Heart left ventricle (tissue), 13 donors: ENCODE data around the gene GARS1.

Source experiments
- POLR2A ChIP-seq, 2 donors: fragments of 450-650 bp; IDR thresholded peaks; one replicate each; pipeline ENCODE4 v1.6.1; 2017; ENCODE audit warnings: antibody characterized with exemption in 2 of 2, mild to moderate bottlenecking in 2 of 2, moderate library complexity in 2 of 2
- TF ChIP-seq, protein P1 (sequence below), 12 donors: fragments of 200-600 bp; sonication (generic) in 4 of 12; IDR thresholded peaks; one replicate each; pipeline versions ENCODE4 v1.5.0 to v1.8.0; 2018 to 2022; ENCODE audit warnings: antibody characterized with exemption in 12 of 12, mild to moderate bottlenecking in 5 of 12
- donor health status: ischemic (EF 13 %, LVEDD 7.1; RV severe dilation, severe dysfunction).
- donor health status: DM: no; HTN: yes; CAD: no.
- donor health status: DM: no; HTN: no; CAD: no.
- donor health status: ischemic (EF 25% LVEDD 6.9; RV normal size, moderate dysfunction).
- donor health status: ischemic (EF 25% LVEDD 5.7; RV mildly dilated, moderate dysfunction).
- donor health status: ischemic (EF 35%, LVEDD 5.7; RV mildly dilated, moderate dysfunction).
- donor health status: nonischemic (EF 11% LVEDD 7.7; RV severe dilation, severe dysfunction).
- donor health status: DM: yes; HTN: yes; CAD: no.
- donor health status: PGD.
- donor health status: ischemic (EF 29% LVEDD 5.4; RV normal size, mild dysfunction).
- donor health status: nonischemic (EF 23%, LVEDD 6.1; RV moderate dilation, normal function).

DNA sequence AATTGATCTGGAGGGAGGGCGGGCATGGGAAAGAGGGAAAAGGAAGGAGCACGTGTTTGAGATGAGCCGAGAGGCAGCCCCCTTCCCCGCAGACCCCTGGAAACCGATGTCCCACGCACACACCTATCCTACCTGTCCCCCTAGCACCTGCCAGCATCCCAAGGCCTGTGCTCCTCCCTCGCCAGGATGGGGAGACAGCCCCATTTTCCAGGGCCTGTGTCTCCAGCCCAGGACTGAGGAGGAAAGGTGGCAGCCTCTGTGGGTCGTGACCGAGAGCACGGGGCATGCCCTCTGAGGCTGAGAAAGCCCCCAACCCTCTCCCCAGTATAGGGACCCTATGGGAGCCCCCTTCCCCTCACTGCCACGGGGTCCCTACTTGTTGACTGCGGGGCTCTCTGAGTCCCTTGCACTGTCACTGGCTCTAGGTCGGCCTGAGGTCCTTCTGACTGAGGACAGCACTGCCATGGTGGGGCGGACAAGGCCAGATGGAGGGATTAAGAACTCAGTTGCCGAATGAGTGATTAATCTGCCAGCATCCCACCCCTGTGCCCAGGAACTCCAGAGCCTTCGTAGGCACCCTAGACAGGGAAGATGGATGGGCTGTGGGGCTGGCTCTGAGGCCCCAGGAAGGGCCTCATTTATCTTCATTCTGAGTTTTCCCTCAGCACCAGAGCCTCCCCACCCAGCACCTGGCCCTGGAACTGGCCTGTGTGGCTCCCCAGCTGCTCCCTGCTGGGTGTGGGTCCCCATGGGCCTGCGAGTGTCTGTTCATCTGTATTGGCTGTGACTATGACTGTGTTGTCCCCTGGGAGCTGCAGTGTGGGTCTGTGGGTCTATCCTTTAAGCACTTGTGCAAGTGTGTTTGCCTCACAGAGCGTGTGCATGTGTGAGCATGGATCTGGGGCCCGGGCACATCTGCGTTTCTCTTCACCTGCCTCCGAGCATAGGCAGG, 61.6 kb downstream of the GARS1 start:
- TF ChIP-seq, protein P1, sequence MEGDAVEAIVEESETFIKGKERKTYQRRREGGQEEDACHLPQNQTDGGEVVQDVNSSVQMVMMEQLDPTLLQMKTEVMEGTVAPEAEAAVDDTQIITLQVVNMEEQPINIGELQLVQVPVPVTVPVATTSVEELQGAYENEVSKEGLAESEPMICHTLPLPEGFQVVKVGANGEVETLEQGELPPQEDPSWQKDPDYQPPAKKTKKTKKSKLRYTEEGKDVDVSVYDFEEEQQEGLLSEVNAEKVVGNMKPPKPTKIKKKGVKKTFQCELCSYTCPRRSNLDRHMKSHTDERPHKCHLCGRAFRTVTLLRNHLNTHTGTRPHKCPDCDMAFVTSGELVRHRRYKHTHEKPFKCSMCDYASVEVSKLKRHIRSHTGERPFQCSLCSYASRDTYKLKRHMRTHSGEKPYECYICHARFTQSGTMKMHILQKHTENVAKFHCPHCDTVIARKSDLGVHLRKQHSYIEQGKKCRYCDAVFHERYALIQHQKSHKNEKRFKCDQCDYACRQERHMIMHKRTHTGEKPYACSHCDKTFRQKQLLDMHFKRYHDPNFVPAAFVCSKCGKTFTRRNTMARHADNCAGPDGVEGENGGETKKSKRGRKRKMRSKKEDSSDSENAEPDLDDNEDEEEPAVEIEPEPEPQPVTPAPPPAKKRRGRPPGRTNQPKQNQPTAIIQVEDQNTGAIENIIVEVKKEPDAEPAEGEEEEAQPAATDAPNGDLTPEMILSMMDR (IDR thresholded peaks at IDR 0.05), result no peak
- no peak for TF ChIP-seq POLR2A (IDR thresholded peaks at IDR 0.05)
